Mammary epithelial cell (primary cell): ENCODE results near the gene ZCCHC10.

ENCODE experiments used
- EZH2 ChIP-seq: IDR thresholded peaks from 2 replicates; pipeline ENCODE4 v1.6.1; 2012; ENCODE audit warnings: low read length, inconsistent platforms, borderline replicate concordance
- TF ChIP-seq, protein P1 (sequence below), 2 donors: IDR thresholded peaks in 1 of 2; conservative IDR thresholded peaks in 1 of 2; 2 replicates each; pipeline ENCODE4 v1.5.1; 2011 to 2012; ENCODE audit warnings: inconsistent platforms in 2 of 2, low read length in 2 of 2, mild to moderate bottlenecking in 2 of 2, control low read depth in 1 of 2, low read depth in 1 of 2; ENCODE audit not compliant: insufficient read depth in 1 of 2; ENCODE audit errors: extremely low read depth in 1 of 2

DNA sequence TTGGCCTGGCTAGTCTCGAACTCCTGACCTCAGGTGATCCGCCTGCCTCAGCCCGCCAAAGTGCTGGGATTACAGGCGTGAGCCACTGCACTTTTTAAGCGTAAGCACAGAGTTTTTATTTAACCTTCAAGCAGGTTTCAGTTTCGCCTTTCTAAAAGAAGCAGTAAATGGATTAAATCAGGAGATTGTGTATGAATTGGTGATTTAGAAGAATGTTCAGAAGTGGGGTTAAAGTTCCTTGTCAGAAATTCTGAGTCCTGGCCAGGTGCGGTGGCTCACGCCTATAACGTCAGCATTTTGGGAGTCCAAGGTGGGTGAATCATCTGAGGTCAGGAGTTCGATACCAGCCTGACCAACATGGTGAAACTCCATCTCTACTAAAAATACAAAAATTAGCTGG is 37.6 kb upstream of the ZCCHC10 start:
- TF ChIP-seq, protein P1, sequence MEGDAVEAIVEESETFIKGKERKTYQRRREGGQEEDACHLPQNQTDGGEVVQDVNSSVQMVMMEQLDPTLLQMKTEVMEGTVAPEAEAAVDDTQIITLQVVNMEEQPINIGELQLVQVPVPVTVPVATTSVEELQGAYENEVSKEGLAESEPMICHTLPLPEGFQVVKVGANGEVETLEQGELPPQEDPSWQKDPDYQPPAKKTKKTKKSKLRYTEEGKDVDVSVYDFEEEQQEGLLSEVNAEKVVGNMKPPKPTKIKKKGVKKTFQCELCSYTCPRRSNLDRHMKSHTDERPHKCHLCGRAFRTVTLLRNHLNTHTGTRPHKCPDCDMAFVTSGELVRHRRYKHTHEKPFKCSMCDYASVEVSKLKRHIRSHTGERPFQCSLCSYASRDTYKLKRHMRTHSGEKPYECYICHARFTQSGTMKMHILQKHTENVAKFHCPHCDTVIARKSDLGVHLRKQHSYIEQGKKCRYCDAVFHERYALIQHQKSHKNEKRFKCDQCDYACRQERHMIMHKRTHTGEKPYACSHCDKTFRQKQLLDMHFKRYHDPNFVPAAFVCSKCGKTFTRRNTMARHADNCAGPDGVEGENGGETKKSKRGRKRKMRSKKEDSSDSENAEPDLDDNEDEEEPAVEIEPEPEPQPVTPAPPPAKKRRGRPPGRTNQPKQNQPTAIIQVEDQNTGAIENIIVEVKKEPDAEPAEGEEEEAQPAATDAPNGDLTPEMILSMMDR (conservative IDR thresholded peaks at IDR 0.05 in 1 of 2, IDR thresholded peaks at IDR 0.05 in 1 of 2; ENCODE audit: extremely low read depth in 1 of 2, insufficient read depth in 1 of 2, low read depth in 1 of 2, low read length in 2 of 2), result no peak
- TF ChIP-seq EZH2, result no peak
